GM18907 (cell line): Measurements from ENCODE around the gene DOCK1.

Experiments
- ATAC-seq: cut with Tn5 transposase; IDR thresholded peaks from one replicate; pipeline ENCODE4 v1.9.1; 2021; ENCODE audit warnings: mild to moderate bottlenecking, moderate library complexity; ENCODE audit not compliant: unreplicated experiment

The DOCK1 gene

GRCh38 chr10:127413326-127413725, 508.1 kb downstream of the DOCK1 start:
- no peak for ATAC-seq

DNA sequence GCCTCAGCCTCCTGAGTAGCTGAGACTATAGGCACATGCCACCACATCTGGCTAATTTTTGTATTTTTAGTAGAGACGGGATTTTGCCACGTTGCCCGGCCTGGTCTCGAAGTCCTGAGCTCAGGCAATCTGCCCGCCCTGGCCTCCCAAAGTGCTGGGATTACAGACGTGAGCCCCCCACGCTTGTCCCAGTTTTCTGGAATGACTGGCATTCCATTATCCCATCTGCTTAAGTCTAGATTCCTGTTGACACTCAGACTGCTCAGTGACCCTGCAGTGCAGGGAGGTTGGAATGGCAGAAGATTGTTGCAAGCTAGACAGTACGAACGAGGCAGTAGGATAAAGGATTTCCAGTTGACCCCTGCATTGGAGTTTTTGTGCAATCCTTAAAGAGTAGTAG, 508.8 kb downstream of the DOCK1 start:
- no peak for ATAC-seq

GRCh38 chr10:127415116-127415515, 509.9 kb downstream of the DOCK1 start:
- ATAC-seq = no peak

DNA sequence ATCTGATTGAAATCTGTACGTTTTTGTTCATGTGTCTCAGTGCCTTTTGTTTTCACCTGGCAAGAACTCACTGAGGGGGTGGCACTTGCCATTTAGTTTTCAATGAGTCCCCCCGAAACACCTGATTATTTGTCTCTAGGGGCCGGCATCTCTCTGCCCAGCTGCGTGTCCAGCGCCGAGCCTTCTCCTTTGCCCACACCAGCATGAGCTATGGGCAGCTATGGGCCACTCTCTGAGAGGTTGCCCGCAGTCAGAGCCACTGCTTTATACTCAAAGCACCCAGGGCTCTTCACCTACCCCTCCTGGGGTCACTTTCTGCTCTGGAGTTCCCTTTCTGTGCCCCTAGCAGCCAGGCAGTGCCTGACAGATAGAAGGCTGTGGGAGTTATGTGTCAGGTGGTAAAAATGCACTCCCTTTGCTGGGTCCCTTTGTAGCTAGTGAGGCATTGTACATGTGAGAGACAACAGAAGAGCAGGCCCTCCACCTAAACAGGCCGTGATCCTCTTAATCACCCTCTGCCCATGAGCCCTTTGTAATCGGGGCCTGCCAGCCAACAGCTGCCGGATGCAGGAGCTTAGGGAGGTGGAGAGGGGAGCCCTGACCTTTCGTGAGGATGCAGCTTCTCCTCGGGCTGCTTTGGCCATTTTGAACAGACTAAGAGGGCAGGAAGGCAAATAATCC, 510.8 kb downstream of the DOCK1 start:
- ATAC-seq = no peak

- no peak for ATAC-seq
Measured at GRCh38 chr10:127417031-127417430, 511.8 kb downstream of the DOCK1 start.

GRCh38 chr10:127417686-127418401, 512.6 kb downstream of the DOCK1 start:
- ATAC-seq = no peak

DNA sequence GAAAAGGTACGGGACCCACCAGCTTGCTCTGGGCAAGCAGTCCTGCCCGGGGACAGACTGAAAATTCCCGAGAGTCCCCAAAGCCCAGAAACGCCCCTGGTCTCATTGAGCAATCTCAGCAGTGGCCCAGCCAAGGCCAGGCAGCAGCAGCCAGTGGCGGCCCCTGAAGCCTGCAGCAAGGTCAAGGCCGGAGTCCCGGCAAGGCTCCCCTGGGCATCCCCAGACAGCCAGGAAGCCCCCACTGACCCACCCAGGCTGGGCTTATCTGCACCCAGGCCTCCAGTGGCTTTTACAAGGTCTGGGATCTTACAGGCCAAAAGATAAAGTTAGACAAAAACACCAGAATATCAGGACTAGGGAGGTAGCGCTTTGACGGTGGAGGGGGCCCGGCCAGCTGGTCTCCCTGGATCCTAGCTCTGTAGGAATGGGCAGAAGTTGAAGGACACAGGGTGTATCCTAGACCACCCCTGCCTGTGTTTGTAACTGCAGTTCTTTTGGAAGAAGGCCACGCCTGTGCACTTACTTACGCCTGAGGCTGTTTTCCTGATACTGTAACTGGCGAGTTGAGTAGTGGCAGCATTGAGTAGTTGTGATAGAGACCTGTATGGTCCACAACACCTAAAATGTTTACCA, 513.4 kb downstream of the DOCK1 start:
- no peak for ATAC-seq

GRCh38 chr10:127420138-127420684, 515.0 kb downstream of the DOCK1 start:
- no peak for ATAC-seq

DNA sequence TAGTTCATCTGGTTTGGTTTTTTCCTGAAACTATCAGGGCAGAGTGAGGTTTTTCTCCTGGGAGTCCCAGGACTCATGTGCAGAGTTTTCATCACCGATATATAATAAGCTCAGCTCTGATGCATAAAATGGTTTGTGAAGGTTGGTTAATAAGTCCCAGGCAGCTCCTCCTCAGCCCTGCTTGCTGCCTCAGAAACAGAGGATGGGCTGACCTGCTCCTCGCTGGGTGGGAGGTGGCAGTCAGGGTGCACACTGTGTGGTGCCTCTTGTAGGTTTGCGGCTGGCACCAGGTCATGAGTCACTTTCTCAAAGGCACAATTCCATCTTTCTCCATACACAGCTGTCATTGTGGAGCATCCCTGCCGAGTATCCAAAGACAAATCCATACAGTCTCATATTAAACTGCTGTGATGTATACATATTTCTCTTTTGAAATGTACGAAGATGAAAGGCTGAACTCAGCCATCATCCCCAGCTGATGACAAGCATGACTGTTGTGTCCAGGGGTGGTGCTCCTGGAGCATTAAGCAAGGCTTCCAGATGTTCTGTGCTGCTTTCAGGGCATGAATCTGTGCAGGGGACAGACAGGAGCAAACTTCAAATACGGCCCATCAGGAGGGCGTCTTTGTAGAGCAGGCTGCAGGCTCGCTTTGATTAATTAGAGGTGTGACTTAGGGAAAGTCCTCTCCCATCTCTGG, 518.1 kb downstream of the DOCK1 start:
- no peak for ATAC-seq

DNA sequence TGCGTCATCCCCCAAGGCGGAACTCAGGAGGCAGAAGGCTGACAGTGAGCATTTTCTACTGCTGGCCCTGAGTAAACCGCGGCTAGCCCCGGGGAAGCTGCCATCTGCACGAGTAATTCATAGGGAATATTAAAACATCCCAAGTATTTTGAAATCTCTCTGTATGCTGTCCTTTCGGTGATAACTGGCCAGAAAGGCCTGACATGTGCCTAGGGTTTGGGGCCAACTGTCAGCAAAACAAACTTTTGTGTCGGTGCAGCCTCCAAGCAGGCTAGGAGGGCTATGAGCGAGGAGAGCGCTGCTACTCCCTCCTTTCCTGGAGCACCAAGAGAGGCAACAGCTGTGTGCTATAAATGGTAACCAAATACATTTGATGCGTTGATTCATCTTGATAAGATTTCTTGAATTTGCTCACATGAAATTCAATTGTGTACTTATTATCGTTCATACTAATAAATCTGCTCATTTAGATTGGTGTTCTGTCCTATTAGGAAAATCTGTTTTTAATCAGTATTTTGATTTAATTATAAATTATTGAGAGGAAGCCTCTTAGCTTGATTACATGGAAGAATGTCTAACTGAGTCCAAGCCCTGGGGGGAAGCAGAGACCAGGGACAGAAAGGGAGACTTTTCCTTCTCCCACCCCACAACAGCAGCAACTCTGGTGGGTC, 519.5 kb downstream of the DOCK1 start:
- ATAC-seq = no peak

DNA sequence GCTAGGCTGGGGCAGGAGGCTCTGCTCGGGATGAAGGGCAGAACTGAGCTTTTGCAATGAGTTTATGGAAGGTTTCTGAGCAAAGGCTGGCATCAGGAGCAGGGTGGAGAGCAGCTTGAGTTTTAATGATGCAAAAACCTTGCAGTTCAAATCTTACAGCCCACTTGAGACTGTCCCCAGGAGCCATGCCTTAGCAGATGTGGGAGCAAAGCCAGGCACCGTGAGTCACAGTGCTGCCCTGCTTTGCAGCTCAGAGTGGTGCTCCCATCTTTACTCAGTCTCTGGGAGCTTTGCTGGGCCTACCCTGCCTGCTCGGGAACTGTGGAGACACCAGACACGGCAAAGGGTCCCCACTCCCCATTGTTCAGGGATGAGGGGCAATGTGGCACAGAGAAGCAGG, 521.5 kb downstream of the DOCK1 start:
- ATAC-seq = no peak

DNA sequence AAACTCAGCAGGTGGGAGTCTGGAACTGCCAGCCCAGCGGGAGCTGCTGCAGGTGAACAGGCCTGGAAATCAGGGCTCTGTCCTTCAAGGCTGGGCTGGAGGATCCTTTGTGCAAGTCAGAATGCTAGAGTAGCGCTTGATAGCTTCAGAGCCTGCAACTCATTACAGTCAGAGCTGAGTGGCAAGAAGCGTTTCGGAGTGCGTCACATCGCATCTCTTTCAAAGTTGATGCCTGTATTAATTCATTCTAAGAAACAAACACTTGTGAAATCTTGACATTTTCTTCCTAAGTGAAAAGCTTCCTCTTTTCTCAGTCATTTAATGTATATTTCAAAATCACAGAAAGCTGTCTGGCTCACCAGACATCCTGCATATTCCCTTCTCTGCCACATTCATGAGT, 522.7 kb downstream of the DOCK1 start:
- ATAC-seq = no peak

GRCh38 chr10:127428385-127428980, 523.3 kb downstream of the DOCK1 start:
- ATAC-seq = no peak

- no peak for ATAC-seq
Measured at GRCh38 chr10:127429601-127430312, 524.5 kb downstream of the DOCK1 start.

DNA sequence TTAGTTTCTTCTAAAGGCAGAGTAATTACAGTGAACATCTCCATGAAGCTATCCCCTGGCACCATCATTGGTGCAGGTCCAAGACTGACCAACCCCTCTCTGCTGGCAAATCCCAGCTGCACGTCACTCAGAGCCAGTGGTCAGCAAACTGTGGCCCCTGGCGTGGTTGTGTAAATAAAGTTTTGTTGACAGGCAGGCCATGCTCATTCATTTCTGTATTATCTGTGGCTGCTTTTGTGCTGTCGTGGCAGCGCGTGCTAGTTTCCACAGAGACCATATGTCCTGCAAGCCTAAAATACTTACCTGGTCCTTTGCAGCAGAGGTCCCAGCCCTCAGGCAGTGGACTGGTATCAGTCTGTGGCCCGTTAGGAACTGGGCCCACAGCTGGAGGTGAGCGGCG, 526.3 kb downstream of the DOCK1 start:
- ATAC-seq = no peak

DNA sequence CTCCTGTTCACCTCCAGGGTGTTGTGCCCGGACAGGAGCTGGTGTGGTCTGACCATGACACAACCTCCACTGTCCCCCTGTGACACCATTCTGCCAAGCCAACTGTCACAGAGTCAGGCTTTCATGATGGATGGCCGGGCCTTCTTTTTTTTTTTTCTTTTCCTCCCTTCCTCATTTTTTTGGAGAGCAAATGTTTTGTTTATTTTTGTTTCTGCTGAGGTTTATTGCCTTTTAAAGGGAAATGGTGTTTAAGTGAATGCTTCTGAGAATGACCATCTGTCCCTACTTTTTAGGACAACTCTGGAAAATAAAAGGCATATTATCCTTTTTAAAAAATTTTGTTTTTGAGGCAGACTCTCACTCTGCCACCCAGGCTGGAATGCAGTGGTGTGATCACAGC, 528.8 kb downstream of the DOCK1 start:
- no peak for ATAC-seq

GRCh38 chr10:127435246-127435645, 530.0 kb downstream of the DOCK1 start:
- no peak for ATAC-seq

DNA sequence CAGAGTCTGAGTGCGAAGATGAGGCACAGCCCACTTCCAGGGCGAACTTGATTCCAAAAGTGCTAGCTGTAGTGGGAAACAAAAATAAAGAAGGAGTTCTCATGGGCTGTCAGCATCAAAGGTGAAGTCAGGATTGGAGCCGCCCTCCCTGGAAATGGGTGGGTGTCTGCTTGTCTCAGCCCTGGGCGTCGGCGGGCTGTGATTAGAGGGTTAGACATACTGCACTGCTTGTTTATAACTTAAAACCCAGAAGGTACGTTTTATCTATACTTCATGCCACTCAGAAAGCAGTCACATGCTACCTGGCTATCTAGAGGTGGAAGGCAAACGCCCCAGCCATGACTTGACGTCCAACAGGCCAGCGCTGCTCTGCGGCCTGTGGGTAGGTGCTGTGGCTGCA, 535.1 kb downstream of the DOCK1 start:
- no peak for ATAC-seq

GRCh38 chr10:127441350-127442219, 536.4 kb downstream of the DOCK1 start:
- ATAC-seq = no peak
